Measurements from ENCODE around the gene BRS3.
A peak's percentile ranks its signal among the peaks of the same experiment; 100 is the strongest.

BRS3 gene

GRCh38 chrX:136495043-136495442 lies 7.3 kb downstream of the BRS3 start:
- no peak for DNase-seq (ENCODE audit: low read depth)

GRCh38 chrX:136496186-136496763 lies 8.5 kb downstream of the BRS3 start:
- DNase-seq (ENCODE audit: low read depth): no peak

- peak; percentile 88 for DNase-seq (ENCODE audit: low read depth)
Measured at GRCh38 chrX:136496764-136497555, 9.2 kb downstream of the BRS3 start.

GRCh38 chrX:136497556-136498052 lies 9.9 kb downstream of the BRS3 start, which contains the start of gene HTATSF1:
Gene HTATSF1 (plus strand): TSS chrX:136497592. CDS start chrX:136497685, 93 bp downstream.
- no peak for DNase-seq (ENCODE audit: low read depth)

- no peak for DNase-seq (ENCODE audit: low read depth)
Measured at GRCh38 chrX:136519069-136519468, 31.3 kb downstream of the BRS3 start.

- no peak for DNase-seq (ENCODE audit: low read depth)
Measured at GRCh38 chrX:136523770-136524169, 36.0 kb downstream of the BRS3 start.

- DNase-seq (ENCODE audit: low read depth): peak; percentile 82
Measured at GRCh38 chrX:136525738-136526606, 38.2 kb downstream of the BRS3 start.

GRCh38 chrX:136528645-136529315 lies 41.0 kb downstream of the BRS3 start:
- peak; percentile 8 for DNase-seq (ENCODE audit: low read depth)

- DNase-seq (ENCODE audit: low read depth): peak; percentile 0
Measured at GRCh38 chrX:136529795-136530194, 42.0 kb downstream of the BRS3 start.

GRCh38 chrX:136531951-136532350 lies 44.2 kb downstream of the BRS3 start, which contains the start of gene VGLL1:
Gene VGLL1 (plus strand): TSS chrX:136532215. CDS start chrX:136536021, 3,806 bp downstream.
- DNase-seq (ENCODE audit: low read depth): no peak

- DNase-seq (ENCODE audit: low read depth): no peak
Measured at GRCh38 chrX:136534131-136534530, 46.4 kb downstream of the BRS3 start.

- no peak for DNase-seq (ENCODE audit: low read depth)
Measured at GRCh38 chrX:136538811-136539210, 51.1 kb downstream of the BRS3 start.

- no peak for DNase-seq (ENCODE audit: low read depth)
Measured at GRCh38 chrX:136540226-136540625, 52.5 kb downstream of the BRS3 start.

GRCh38 chrX:136541294-136541693 lies 53.5 kb downstream of the BRS3 start:
- DNase-seq (ENCODE audit: low read depth): no peak

- DNase-seq (ENCODE audit: low read depth): no peak
Measured at GRCh38 chrX:136542281-136542680, 54.5 kb downstream of the BRS3 start.
